ENCODE results near the gene MTFR2.

- no peak for TF ChIP-seq CTCF (conservative IDR thresholded peaks at IDR 0.05)
- no peak for TF ChIP-seq EZH2 (IDR thresholded peaks at IDR 0.05; ENCODE audit: low read depth)
Observed at GRCh38 chr6:136232701-136233100, 17.4 kb downstream of the MTFR2 start.

Data from PC-9 (cell line).